GM12878 (cell line): ENCODE measurements around the gene FCF1.

ENCODE experiments used
- BHLHE40 ChIP-seq, 2 experiments: fragments of 450-650 bp in 1 of 2; IDR thresholded peaks; 2 replicates each; pipeline ENCODE4 v1.6.1; 2011 to 2017; ENCODE audit warnings: low read depth in 2 of 2, borderline replicate concordance in 1 of 2, improper control_type of control experiment in 1 of 2, low read length in 1 of 2, mild to moderate bottlenecking in 1 of 2
- EP300 ChIP-seq, 2 experiments: fragments of 150-350 bp in 1 of 2; IDR thresholded peaks; 2 replicates each; pipeline ENCODE4 v1.6.1; 2011 to 2012; ENCODE audit warnings: low read depth in 2 of 2, low read length in 2 of 2, borderline replicate concordance in 1 of 2, improper control_type of control experiment in 1 of 2, inconsistent platforms in 1 of 2; ENCODE audit not compliant: control insufficient read depth in 1 of 2
- EZH2 ChIP-seq: IDR thresholded peaks from 2 replicates; pipeline ENCODE4 v1.6.1; 2012; ENCODE audit warnings: low read depth, mild to moderate bottlenecking, control low read depth, inconsistent platforms, low read length, borderline replicate concordance; ENCODE audit not compliant: control insufficient read depth
- GATAD2B ChIP-seq: fragments of 450-650 bp; conservative IDR thresholded peaks from 2 replicates; pipeline ENCODE4 v1.6.1; 2017; ENCODE audit warnings: low read depth, mild to moderate bottlenecking, moderate library complexity
- JUNB ChIP-seq: IDR thresholded peaks from 2 replicates; pipeline ENCODE4 v1.6.1; 2016; ENCODE audit warnings: antibody characterized with exemption, mild to moderate bottlenecking
- MXI1 ChIP-seq: fragments of 150-350 bp; IDR thresholded peaks from 2 replicates; pipeline ENCODE4 v1.6.1; 2011; ENCODE audit warnings: low read depth, mild to moderate bottlenecking, inconsistent platforms, low read length, improper control_type of control experiment
- NFXL1 ChIP-seq: fragments of 450-650 bp; IDR thresholded peaks from 2 replicates; pipeline ENCODE4 v1.6.1; 2017; ENCODE audit warnings: antibody characterized with exemption, mild to moderate bottlenecking, borderline replicate concordance
- POLR2AphosphoS5 ChIP-seq: IDR thresholded peaks from 2 replicates; pipeline ENCODE4 v1.6.1; 2011; ENCODE audit warnings: mild to moderate bottlenecking, low read length, inconsistent platforms
- RAD21 ChIP-seq: IDR thresholded peaks from 2 replicates; pipeline ENCODE4 v1.6.1; 2011; ENCODE audit warnings: mild to moderate bottlenecking, low read depth, low read length, moderate library complexity; ENCODE audit not compliant: insufficient read depth
- ZNF24 ChIP-seq: fragments of 450-650 bp; IDR thresholded peaks from 2 replicates; pipeline ENCODE4 v1.6.1; 2017; ENCODE audit warnings: antibody characterized with exemption, mild to moderate bottlenecking
- ZNF274 ChIP-seq: IDR thresholded peaks from one replicate; pipeline ENCODE4 v1.8.0; 2011; ENCODE audit not compliant: insufficient read length, insufficient read depth
- TF ChIP-seq, protein P1 (sequence below), 3 experiments: IDR thresholded peaks in 2 of 3; conservative IDR thresholded peaks in 1 of 3; 2 replicates each; pipeline ENCODE4 v1.5.1; 2011; ENCODE audit warnings: low read depth in 3 of 3, low read length in 3 of 3, mild to moderate bottlenecking in 3 of 3, control low read depth in 2 of 3, moderate library complexity in 2 of 3, inconsistent platforms in 1 of 3, mixed read lengths in 1 of 3; ENCODE audit not compliant: control insufficient read depth in 2 of 3, insufficient read depth in 1 of 3; ENCODE audit errors: extremely low read depth in 1 of 3

DNA sequence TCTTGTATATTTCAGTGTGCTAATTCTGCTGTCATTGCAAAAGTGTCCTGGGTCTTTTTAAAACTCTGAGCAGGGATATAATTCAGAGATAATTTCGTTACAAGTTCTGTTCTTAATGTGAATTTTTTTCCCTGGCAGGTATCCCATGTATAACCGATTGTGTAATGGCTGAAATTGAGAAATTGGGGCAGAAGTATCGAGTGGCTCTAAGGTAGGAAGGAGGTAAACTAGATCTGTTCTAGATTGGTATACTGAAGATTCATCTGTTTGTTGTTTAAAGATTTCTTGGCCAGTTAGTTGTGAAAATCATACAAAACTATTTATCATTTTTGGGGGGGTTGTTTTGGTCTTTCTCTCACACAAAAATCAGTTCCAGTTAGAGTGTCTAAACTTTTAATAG is 10.2 kb downstream of the FCF1 start:
- no peak for TF ChIP-seq EP300 (IDR thresholded peaks at IDR 0.05; ENCODE audit: borderline replicate concordance in 1 of 2, control insufficient read depth in 1 of 2, low read depth in 2 of 2, low read length in 2 of 2)
- no peak for TF ChIP-seq ZNF24
- no peak for TF ChIP-seq MXI1
- TF ChIP-seq GATAD2B: no peak
- no peak for TF ChIP-seq RAD21
- TF ChIP-seq NFXL1: no peak
- TF ChIP-seq, protein P1, sequence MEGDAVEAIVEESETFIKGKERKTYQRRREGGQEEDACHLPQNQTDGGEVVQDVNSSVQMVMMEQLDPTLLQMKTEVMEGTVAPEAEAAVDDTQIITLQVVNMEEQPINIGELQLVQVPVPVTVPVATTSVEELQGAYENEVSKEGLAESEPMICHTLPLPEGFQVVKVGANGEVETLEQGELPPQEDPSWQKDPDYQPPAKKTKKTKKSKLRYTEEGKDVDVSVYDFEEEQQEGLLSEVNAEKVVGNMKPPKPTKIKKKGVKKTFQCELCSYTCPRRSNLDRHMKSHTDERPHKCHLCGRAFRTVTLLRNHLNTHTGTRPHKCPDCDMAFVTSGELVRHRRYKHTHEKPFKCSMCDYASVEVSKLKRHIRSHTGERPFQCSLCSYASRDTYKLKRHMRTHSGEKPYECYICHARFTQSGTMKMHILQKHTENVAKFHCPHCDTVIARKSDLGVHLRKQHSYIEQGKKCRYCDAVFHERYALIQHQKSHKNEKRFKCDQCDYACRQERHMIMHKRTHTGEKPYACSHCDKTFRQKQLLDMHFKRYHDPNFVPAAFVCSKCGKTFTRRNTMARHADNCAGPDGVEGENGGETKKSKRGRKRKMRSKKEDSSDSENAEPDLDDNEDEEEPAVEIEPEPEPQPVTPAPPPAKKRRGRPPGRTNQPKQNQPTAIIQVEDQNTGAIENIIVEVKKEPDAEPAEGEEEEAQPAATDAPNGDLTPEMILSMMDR (IDR thresholded peaks at IDR 0.05 in 2 of 3, conservative IDR thresholded peaks at IDR 0.05 in 1 of 3; ENCODE audit: control insufficient read depth in 2 of 3, extremely low read depth in 1 of 3, insufficient read depth in 1 of 3, low read depth in 3 of 3, low read length in 3 of 3): no peak
- no peak for TF ChIP-seq JUNB
- no peak for TF ChIP-seq BHLHE40 (IDR thresholded peaks at IDR 0.05; ENCODE audit: borderline replicate concordance in 1 of 2, low read depth in 2 of 2, low read length in 1 of 2)
- no peak for TF ChIP-seq EZH2
- TF ChIP-seq POLR2AphosphoS5: no peak
- TF ChIP-seq ZNF274: no peak
